K562 (cell line): ENCODE data around the gene TAF1D. TPM values are rescaled to one million over a fixed set of nuclear protein-coding genes. Genes with fewer than 3 reads are reported as not detected.

Experiments
- LCOR ChIP-seq: sonication (generic); formaldehyde crosslinking; IDR thresholded peaks from 2 replicates; pipeline ENCODE4 v1.8.0; 2022; ENCODE audit warnings: mild to moderate bottlenecking, missing genetic modification reagents
- ZNF212 ChIP-seq: fragments of 450-650 bp; formaldehyde crosslinking; IDR thresholded peaks from 2 replicates; pipeline ENCODE4 v1.4.0; 2020; ENCODE audit warnings: mild to moderate bottlenecking
- polyA plus RNA-seq, 8 experiments: library from polyadenylated mRNA; depleted of rRNA in 4 of 8; stranded (reverse) in 5 of 8; unstranded in 3 of 8; fragments of >200 nt; fragmentation: Nextera tagmentation in 2 of 8; fragmentation: Illumina TruSeq in 1 of 8; extraction: Ambion mirVana in 2 of 8; extraction: Trizol in 1 of 8; gene quantifications; 2 replicates each; pipeline versions ENCODE4 v1.2.1 to v1.2.3, GENCODE V29; 2011 to 2014; ENCODE audit warnings: inconsistent platforms in 1 of 8, missing spikeins in 1 of 8
- total RNA-seq, 7 experiments: library from RNA; depleted of rRNA in 6 of 7; stranded (reverse); fragments of >200 nt in 6 of 7; fragmentation: Illumina TruSeq in 2 of 7; extraction: Trizol in 2 of 7; gene quantifications; 2 replicates each; pipeline versions ENCODE4 v1.2.1 to v1.2.3, GENCODE V29; 2011 to 2021; ENCODE audit warnings: low replicate concordance in 1 of 7
- TF ChIP-seq, protein P1 (sequence below): sonication (generic); formaldehyde crosslinking; IDR thresholded peaks from 2 replicates; pipeline ENCODE4 v1.8.1; 2022; ENCODE audit warnings: missing genetic modification reagents
- TF ChIP-seq, protein P2 (sequence below): fragments of 250-450 bp; sonication (Bioruptor Pico); IDR thresholded peaks from 2 replicates; pipeline ENCODE4 v1.5.0; 2021
- TF ChIP-seq, protein P3 (sequence below): fragments of 250-450 bp; sonication (Bioruptor Pico); IDR thresholded peaks from 2 replicates; pipeline ENCODE4 v1.4.0; 2020; ENCODE audit warnings: mild to moderate bottlenecking, moderate library complexity, borderline replicate concordance

Gene TAF1D
- total and polyA plus RNA-seq, 9 of the 15 experiments (the other 6 are each of a cell fraction or from before 2014, with no cell fraction given), result 122 to 347 (median 250) TPM

DNA sequence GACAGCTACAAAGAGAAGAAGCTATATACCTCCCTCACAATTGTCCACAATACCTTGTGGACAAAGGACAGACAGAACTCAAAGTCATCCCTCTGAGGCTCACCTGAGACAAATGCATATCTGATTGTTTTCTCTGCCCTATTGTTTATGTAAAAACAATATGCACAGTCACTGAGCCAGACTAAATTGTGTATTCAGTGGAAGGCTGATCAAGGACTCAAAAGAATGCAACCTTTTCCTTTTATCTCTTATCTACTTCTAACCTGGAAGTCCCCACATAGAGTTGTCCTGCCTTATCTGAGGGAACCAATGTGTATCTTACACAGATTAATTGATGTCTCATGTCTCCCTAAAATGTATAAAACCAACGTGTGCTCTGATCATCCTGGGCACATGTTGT, 28.9 kb upstream of the TAF1D start (continued):
- TF ChIP-seq, protein P1, sequence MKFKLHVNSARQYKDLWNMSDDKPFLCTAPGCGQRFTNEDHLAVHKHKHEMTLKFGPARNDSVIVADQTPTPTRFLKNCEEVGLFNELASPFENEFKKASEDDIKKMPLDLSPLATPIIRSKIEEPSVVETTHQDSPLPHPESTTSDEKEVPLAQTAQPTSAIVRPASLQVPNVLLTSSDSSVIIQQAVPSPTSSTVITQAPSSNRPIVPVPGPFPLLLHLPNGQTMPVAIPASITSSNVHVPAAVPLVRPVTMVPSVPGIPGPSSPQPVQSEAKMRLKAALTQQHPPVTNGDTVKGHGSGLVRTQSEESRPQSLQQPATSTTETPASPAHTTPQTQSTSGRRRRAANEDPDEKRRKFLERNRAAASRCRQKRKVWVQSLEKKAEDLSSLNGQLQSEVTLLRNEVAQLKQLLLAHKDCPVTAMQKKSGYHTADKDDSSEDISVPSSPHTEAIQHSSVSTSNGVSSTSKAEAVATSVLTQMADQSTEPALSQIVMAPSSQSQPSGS (CRISPR knock-in tag), result no peak
- TF ChIP-seq, protein P2, sequence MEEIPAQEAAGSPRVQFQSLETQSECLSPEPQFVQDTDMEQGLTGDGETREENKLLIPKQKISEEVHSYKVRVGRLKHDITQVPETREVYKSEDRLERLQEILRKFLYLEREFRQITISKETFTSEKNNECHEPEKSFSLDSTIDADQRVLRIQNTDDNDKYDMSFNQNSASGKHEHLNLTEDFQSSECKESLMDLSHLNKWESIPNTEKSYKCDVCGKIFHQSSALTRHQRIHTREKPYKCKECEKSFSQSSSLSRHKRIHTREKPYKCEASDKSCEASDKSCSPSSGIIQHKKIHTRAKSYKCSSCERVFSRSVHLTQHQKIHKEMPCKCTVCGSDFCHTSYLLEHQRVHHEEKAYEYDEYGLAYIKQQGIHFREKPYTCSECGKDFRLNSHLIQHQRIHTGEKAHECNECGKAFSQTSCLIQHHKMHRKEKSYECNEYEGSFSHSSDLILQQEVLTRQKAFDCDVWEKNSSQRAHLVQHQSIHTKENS, result no peak
- TF ChIP-seq LCOR (CRISPR knock-in tag) (no peak), ZNF212 (CRISPR knock-in tag) (no peak)
- TF ChIP-seq, protein P3, sequence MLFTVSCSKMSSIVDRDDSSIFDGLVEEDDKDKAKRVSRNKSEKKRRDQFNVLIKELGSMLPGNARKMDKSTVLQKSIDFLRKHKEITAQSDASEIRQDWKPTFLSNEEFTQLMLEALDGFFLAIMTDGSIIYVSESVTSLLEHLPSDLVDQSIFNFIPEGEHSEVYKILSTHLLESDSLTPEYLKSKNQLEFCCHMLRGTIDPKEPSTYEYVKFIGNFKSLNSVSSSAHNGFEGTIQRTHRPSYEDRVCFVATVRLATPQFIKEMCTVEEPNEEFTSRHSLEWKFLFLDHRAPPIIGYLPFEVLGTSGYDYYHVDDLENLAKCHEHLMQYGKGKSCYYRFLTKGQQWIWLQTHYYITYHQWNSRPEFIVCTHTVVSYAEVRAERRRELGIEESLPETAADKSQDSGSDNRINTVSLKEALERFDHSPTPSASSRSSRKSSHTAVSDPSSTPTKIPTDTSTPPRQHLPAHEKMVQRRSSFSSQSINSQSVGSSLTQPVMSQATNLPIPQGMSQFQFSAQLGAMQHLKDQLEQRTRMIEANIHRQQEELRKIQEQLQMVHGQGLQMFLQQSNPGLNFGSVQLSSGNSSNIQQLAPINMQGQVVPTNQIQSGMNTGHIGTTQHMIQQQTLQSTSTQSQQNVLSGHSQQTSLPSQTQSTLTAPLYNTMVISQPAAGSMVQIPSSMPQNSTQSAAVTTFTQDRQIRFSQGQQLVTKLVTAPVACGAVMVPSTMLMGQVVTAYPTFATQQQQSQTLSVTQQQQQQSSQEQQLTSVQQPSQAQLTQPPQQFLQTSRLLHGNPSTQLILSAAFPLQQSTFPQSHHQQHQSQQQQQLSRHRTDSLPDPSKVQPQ (CRISPR knock-in tag), result no peak
